Endothelial cell of umbilical vein (primary cell): ENCODE results near the gene GTF2F1. TPM values are rescaled to one million over a fixed set of nuclear protein-coding genes. Genes with fewer than 3 reads are reported as not detected.

Experiments used
- BruUV-seq: library from RNA; stranded (reverse); fragments of 400-500 nt; replicated peaks from 2 replicates; lab custom pipeline; 2021; lab: Mats Ljungman, UMichigan
- CTCF ChIA-PET: fragments of 300-600, 350-600 bp; sonication (Branson Sonifier 250); formaldehyde crosslinking; loops from one replicate; lab custom pipeline; 2021; ENCODE audit warnings: antibody characterized with exemption, inconsistent platforms; lab: Charles Lee
- POLR2A ChIA-PET: fragments of 300-600, 350-600 bp; sonication (Branson Sonifier 250); formaldehyde crosslinking; loops from one replicate; lab custom pipeline; 2021; ENCODE audit warnings: antibody characterized with exemption, inconsistent platforms; lab: Charles Lee
- DNase-seq: peaks from one replicate; pipeline ENCODE4 v3.0.0-alpha.2; 2011; ENCODE audit warnings: low read depth, low spot score
- FAIRE-seq: peaks from 2 replicates; lab custom pipeline; 2011; peaks lifted over from hg19 to GRCh38; lab: Jason Lieb, UNC
- H2AFZ ChIP-seq: 2 replicates; pipeline ENCODE4 v1.6.0; 2012; ENCODE audit warnings: low read depth, low read length, control low read depth, inconsistent platforms
- H3K27ac ChIP-seq: 2 replicates; pipeline ENCODE4 v1.5.1; 2011; ENCODE audit warnings: low read depth, mild to moderate bottlenecking, control low read depth, low read length, moderate library complexity; ENCODE audit not compliant: insufficient read depth
- H3K27me3 ChIP-seq, 2 experiments: 2 replicates each; pipeline versions ENCODE4 v1.6.0 to v1.6.1; 2011; ENCODE audit warnings: low read length in 2 of 2, mixed read lengths in 1 of 2; ENCODE audit not compliant: control insufficient read depth in 2 of 2, insufficient read depth in 2 of 2
- H3K36me3 ChIP-seq, 2 experiments: 2 replicates in 1 of 2; 3 replicates in 1 of 2; pipeline ENCODE4 v1.5.1; 2011; ENCODE audit warnings: low read length in 2 of 2, mild to moderate bottlenecking in 1 of 2, moderate library complexity in 1 of 2; ENCODE audit not compliant: control insufficient read depth in 2 of 2, insufficient read depth in 2 of 2; ENCODE audit errors: extremely low read depth in 1 of 2
- H3K4me1 ChIP-seq: 3 replicates; pipeline ENCODE4 v1.5.1; 2011; ENCODE audit warnings: mild to moderate bottlenecking, low read length; ENCODE audit not compliant: control insufficient read depth, insufficient read depth; ENCODE audit errors: extremely low read depth
- H3K4me2 ChIP-seq: 2 replicates; pipeline ENCODE4 v1.6.1; 2011; ENCODE audit warnings: low read length, control low read depth, mixed read lengths; ENCODE audit not compliant: insufficient read depth
- H3K4me3 ChIP-seq, 3 experiments: fragments of 200-600 bp in 1 of 3; sonication (generic), shearing (Covaris generic) in 1 of 3; replicated peaks in 1 of 3; 2 replicates each; pipeline ENCODE4 v1.5.1; 2011 to 2016; ENCODE audit warnings: control low read depth in 3 of 3, low read length in 3 of 3, mild to moderate bottlenecking in 2 of 3, inconsistent platforms in 1 of 3, low read depth in 1 of 3, moderate library complexity in 1 of 3; ENCODE audit not compliant: insufficient read depth in 1 of 3
- H3K79me2 ChIP-seq: 2 replicates; pipeline ENCODE4 v1.6.0; 2012; ENCODE audit warnings: low read length, inconsistent platforms; ENCODE audit not compliant: control insufficient read depth, insufficient read depth
- H3K9ac ChIP-seq: replicated peaks from 2 replicates; pipeline ENCODE3; 2011; ENCODE audit warnings: low read length, control low read depth; ENCODE audit not compliant: insufficient read depth; ENCODE audit errors: extremely low read depth
- H3K9me1 ChIP-seq: replicated peaks from 3 replicates; pipeline ENCODE4 v1.6.0; 2011; ENCODE audit warnings: mild to moderate bottlenecking, low read length; ENCODE audit not compliant: control insufficient read depth, insufficient read depth; ENCODE audit errors: extremely low read depth
- H3K9me3 ChIP-seq: replicated peaks from 2 replicates; pipeline ENCODE4 v1.5.1; 2012; ENCODE audit warnings: low read length, inconsistent platforms; ENCODE audit not compliant: control insufficient read depth, insufficient read depth
- H4K20me1 ChIP-seq: replicated peaks from 2 replicates; pipeline ENCODE3; 2011; ENCODE audit warnings: mild to moderate bottlenecking, low read length; ENCODE audit not compliant: control insufficient read depth, insufficient read depth; ENCODE audit errors: extremely low read depth
- CTCF ChIP-seq, 2 donors: IDR thresholded peaks; 1 replicate in 1 of 2; 2 replicates in 1 of 2; pipeline ENCODE4 v1.5.1; 2011; ENCODE audit warnings: low read length in 2 of 2, mild to moderate bottlenecking in 2 of 2, moderate library complexity in 2 of 2, control low read depth in 1 of 2, inconsistent platforms in 1 of 2, low read depth in 1 of 2; ENCODE audit not compliant: insufficient read depth in 1 of 2; ENCODE audit errors: extremely low read depth in 1 of 2
- EZH2 ChIP-seq: IDR thresholded peaks from 2 replicates; pipeline ENCODE4 v1.6.1; 2012; ENCODE audit warnings: borderline replicate concordance, low read depth, mild to moderate bottlenecking, moderate library complexity, low read length, inconsistent platforms; ENCODE audit not compliant: severe bottlenecking
- FOS ChIP-seq: IDR thresholded peaks from 2 replicates; pipeline ENCODE4 v1.6.1; 2011; ENCODE audit warnings: mild to moderate bottlenecking, low read length, moderate library complexity, borderline replicate concordance; ENCODE audit not compliant: insufficient read depth
- GATA2 ChIP-seq: IDR thresholded peaks from 2 replicates; pipeline ENCODE4 v1.7.0; 2011; ENCODE audit warnings: low read depth, mild to moderate bottlenecking, moderate library complexity, mixed read lengths, low read length; ENCODE audit not compliant: insufficient read length, insufficient read depth
- JUN ChIP-seq: IDR thresholded peaks from 2 replicates; pipeline ENCODE4 v1.6.1; 2011; ENCODE audit warnings: borderline replicate concordance, low read depth; ENCODE audit not compliant: insufficient read length, insufficient read depth
- MAX ChIP-seq: IDR thresholded peaks from 2 replicates; pipeline ENCODE4 v1.6.1; 2011; ENCODE audit not compliant: insufficient read depth, insufficient read length
- MYC ChIP-seq: IDR thresholded peaks from one replicate; pipeline ENCODE4 v1.6.1; 2011; ENCODE audit warnings: mild to moderate bottlenecking, low read depth, low read length
- POLR2A ChIP-seq: IDR thresholded peaks from 2 replicates; pipeline ENCODE4 v1.6.1; 2012; ENCODE audit warnings: low read depth, mild to moderate bottlenecking, control low read depth, low read length
- POLR2AphosphoS5 ChIP-seq: IDR thresholded peaks from 2 replicates; pipeline ENCODE4 v1.6.1; 2012; ENCODE audit warnings: low read depth, mild to moderate bottlenecking, control low read depth, low read length, moderate library complexity; ENCODE audit not compliant: insufficient read depth
- dilution Hi-C: fragments of 300-500 bp; cut with MboI; formaldehyde crosslinking; loops from one replicate; pipeline ENCODE4 v1.15.0; 2019; ENCODE audit warnings: low sequenced_read_pairs; ENCODE audit not compliant: extremely low pct_ligation_motif_present
- intact Hi-C: fragments of 100-400 bp; cut with micrococcal nuclease; formaldehyde crosslinking; loops from one replicate; pipeline ENCODE4 v1.10.0; 2022
- polyA plus RNA-seq, 4 experiments: library from polyadenylated mRNA; depleted of rRNA in 3 of 4; stranded (reverse) in 3 of 4; unstranded in 1 of 4; fragments of >200 nt; gene quantifications; 2 replicates each; pipeline versions ENCODE4 v1.2.1 to v1.2.3, GENCODE V29; 2011 to 2012; ENCODE audit warnings: missing spikeins in 1 of 4
- total RNA-seq: library from RNA; stranded (reverse); gene quantifications from 2 replicates; pipeline ENCODE4 v1.2.3, GENCODE V29; 2021

The GTF2F1 gene
- total and polyA plus RNA-seq, 2 donors (not counting 3 experiments of a cell fraction or from before 2014, with no cell fraction given), result 44.8 to 56.4 TPM

- dilution Hi-C loops (no loop called here), intact Hi-C loops (no loop called here)
- Histone ChIP-seq H3K79me2 (no peaks in the 10 kb centered on the region), H3K4me2 (no peak within 1 kb of the TSS), H2AFZ (no peak within 1 kb of the TSS), H3K4me1 (no peaks in the 10 kb centered on the region), H3K36me3 (no peaks in the 10 kb centered on the region), H3K27ac (no peak within 1 kb of the TSS), H3K9ac (no peak within 1 kb of the TSS), H3K9me3 (no peaks in the 10 kb centered on the region), H3K9me1 (no peaks in the 10 kb centered on the region), H4K20me1 (no peaks in the 10 kb centered on the region), H3K27me3 (no peaks in the 10 kb centered on the region), H3K4me3 (no peak within 1 kb of the TSS)
- ChIA-PET POLR2A (no interaction called here), CTCF (no interaction called here)
- DNase-seq (no peak), FAIRE-seq (no peak)
- BruUV-seq, result no TSS peak
- no peak for TF ChIP-seq JUN
- no peak for TF ChIP-seq MAX
- no peak for TF ChIP-seq FOS
- no peak for TF ChIP-seq EZH2
- no peak for TF ChIP-seq POLR2A
- TF ChIP-seq GATA2, result no peak
- no peak for TF ChIP-seq CTCF (IDR thresholded peaks at IDR 0.05; ENCODE audit: extremely low read depth in 1 of 2, insufficient read depth in 1 of 2, low read depth in 1 of 2, low read length in 2 of 2)
- no peak for TF ChIP-seq POLR2AphosphoS5
- TF ChIP-seq MYC, result no peak
Measured at GRCh38 chr19:6433663-6434062, 40.7 kb upstream of the GTF2F1 start, which contains the start of gene SLC25A41. TSS of gene SLC25A41 (minus strand) at chr19:6433763. CDS start at chr19:6433693, 70 bp downstream.
